NCI-H1694 (cell line): ENCODE results near the gene FADS2.

Experiments
- DNase-seq: peaks from one replicate; lab custom pipeline; 2025; lab: John Stamatoyannopoulos, UW

FADS2 gene

GRCh38 chr11:61905801-61906521 is 77.9 kb downstream of the FADS2 start:
- DNase-seq: no peak

- DNase-seq: no peak
Measured at GRCh38 chr11:61906522-61906909, 78.4 kb downstream of the FADS2 start.

- no peak for DNase-seq
Measured at GRCh38 chr11:61907282-61907681, 79.2 kb downstream of the FADS2 start.

GRCh38 chr11:61907871-61908729 is 80.0 kb downstream of the FADS2 start:
- DNase-seq: no peak

- no peak for DNase-seq
Measured at GRCh38 chr11:61908730-61909316, 80.7 kb downstream of the FADS2 start.

GRCh38 chr11:61910187-61911127 is 82.4 kb downstream of the FADS2 start:
- no peak for DNase-seq

GRCh38 chr11:61911128-61911700 is 83.1 kb downstream of the FADS2 start:
- no peak for DNase-seq

- DNase-seq: no peak
Measured at GRCh38 chr11:61911701-61912529, 83.8 kb downstream of the FADS2 start.

- DNase-seq: no peak
Measured at GRCh38 chr11:61912530-61912898, 84.4 kb downstream of the FADS2 start.

GRCh38 chr11:61912991-61913698 is 85.0 kb downstream of the FADS2 start:
- no peak for DNase-seq

GRCh38 chr11:61913699-61914395 is 85.7 kb downstream of the FADS2 start:
- no peak for DNase-seq

GRCh38 chr11:61914471-61915171 is 86.5 kb downstream of the FADS2 start:
- no peak for DNase-seq

- DNase-seq: no peak
Measured at GRCh38 chr11:61916737-61917333, 88.7 kb downstream of the FADS2 start.
